ENCODE data around the gene GSTK1. TPM values are rescaled to one million over a fixed set of nuclear protein-coding genes. Genes with fewer than 3 reads are reported as not detected.
A peak's percentile ranks its signal among the peaks of the same experiment; 100 is the strongest.

Gene GSTK1
- total RNA-seq, 1 experiment from 2014 or later = 79.9 TPM

GRCh38 chr7:143240291-143241168 lies 22.7 kb upstream of the GSTK1 start:
- POLR2A ChIA-PET = interaction anchor here (0.6 to 2.0 kb wide), 15 partner anchors 8 to 183 kb away, joined by 3 to 13 read pairs (median 4); partner anchors contain the start of genes CASP2 and GSTK1
- H3K36me3 Mint-ChIP-seq (ENCODE audit: insufficient read depth, unreplicated experiment) = no peaks in the 10 kb centered on the region
- peaks cover 21% of the 10 kb centered on the region for H3K27me3 Mint-ChIP-seq (ENCODE audit: insufficient read depth, unreplicated experiment)
- peaks cover 13% of the 10 kb centered on the region for H3K9me3 Mint-ChIP-seq (ENCODE audit: unreplicated experiment)
- TF ChIP-seq CTCF (IDR thresholded peaks at IDR 0.05; ENCODE audit: unreplicated experiment) = peak; percentile 92
- peak; percentile 82 for DNase-seq (ENCODE audit: unreplicated experiment)
- H3K27ac Mint-ChIP-seq (ENCODE audit: low read depth, unreplicated experiment) = peak overlapping the region; percentile 39
- CTCF ChIA-PET = interaction anchor here (0.5 to 6.4 kb wide), 74 partner anchors 8 to 1151 kb away, joined by 3 to 131 read pairs (median 5); partner anchors contain the start of genes CASP2, CLCN1, EPHA1 and GSTK1
- BruUV-seq (replicated peaks) = no TSS peak
- H3K4me1 Mint-ChIP-seq (ENCODE audit: insufficient read depth, unreplicated experiment) = peaks cover 21% of the 10 kb centered on the region
- H3K4me3 Mint-ChIP-seq (ENCODE audit: unreplicated experiment) = peak overlapping the region; percentile 7
- intact Hi-C loops (cut with micrococcal nuclease) = loop anchor here (1.0 to 2.0 kb wide), 4 partner anchors 60 to 176 kb away; partner anchors contain the start of gene ZYX

GRCh38 chr7:143242306-143242705 lies 20.9 kb upstream of the GSTK1 start:
- no peaks in the 10 kb centered on the region for H3K36me3 Mint-ChIP-seq (ENCODE audit: insufficient read depth, unreplicated experiment)
- H3K9me3 Mint-ChIP-seq (ENCODE audit: unreplicated experiment) = peaks cover under 1% of the 10 kb centered on the region
- ChIA-PET CTCF (interaction anchor here (1.0 to 6.4 kb wide), 5 partner anchors 17 to 174 kb away, joined by 4 to 131 read pairs (median 7); partner anchors contain the start of genes EPHA1 and GSTK1), POLR2A (interaction anchor here (1.0 kb wide), 1 partner anchor 47 kb away, joined by 3 read pairs; no protein-coding TSS in a partner anchor)
- intact Hi-C loops (cut with micrococcal nuclease) = no loop called here
- no TSS peak for BruUV-seq (replicated peaks)
- peaks cover 27% of the 10 kb centered on the region for H3K4me1 Mint-ChIP-seq (ENCODE audit: insufficient read depth, unreplicated experiment)
- H3K4me3 Mint-ChIP-seq (ENCODE audit: unreplicated experiment) = no peak overlapping the region
- H3K27me3 Mint-ChIP-seq (ENCODE audit: insufficient read depth, unreplicated experiment) = peaks cover 4% of the 10 kb centered on the region
- no peak overlapping the region for H3K27ac Mint-ChIP-seq (ENCODE audit: low read depth, unreplicated experiment)
- no peak for TF ChIP-seq CTCF (IDR thresholded peaks at IDR 0.05; ENCODE audit: unreplicated experiment)
- DNase-seq (ENCODE audit: unreplicated experiment) = no peak

GRCh38 chr7:143243111-143243510 lies 20.1 kb upstream of the GSTK1 start:
- CTCF ChIA-PET = interaction anchor here (0.5 to 6.4 kb wide), 13 partner anchors 16 to 262 kb away, joined by 3 to 131 read pairs (median 5); partner anchors contain the start of genes EPHA1 and GSTK1

More at GRCh38 chr7:143243111-143243510, 20.1 kb upstream of the GSTK1 start:
- no peak for DNase-seq (ENCODE audit: unreplicated experiment)
- Mint-ChIP-seq H3K27me3 (ENCODE audit: insufficient read depth, unreplicated experiment) (no peaks in the 10 kb centered on the region), H3K9me3 (ENCODE audit: unreplicated experiment) (no peaks in the 10 kb centered on the region), H3K36me3 (ENCODE audit: insufficient read depth, unreplicated experiment) (no peaks in the 10 kb centered on the region), H3K4me3 (ENCODE audit: unreplicated experiment) (no peak overlapping the region), H3K4me1 (ENCODE audit: insufficient read depth, unreplicated experiment) (peaks cover 27% of the 10 kb centered on the region), H3K27ac (ENCODE audit: low read depth, unreplicated experiment) (no peak overlapping the region)
- POLR2A ChIA-PET = no interaction called here
- BruUV-seq (replicated peaks) = no TSS peak
- intact Hi-C loops (cut with micrococcal nuclease) = no loop called here
- TF ChIP-seq CTCF (IDR thresholded peaks at IDR 0.05; ENCODE audit: unreplicated experiment) = no peak

Measured in MCF 10A (cell line).